ENCODE data around the gene ZACN. TPM values are rescaled to one million over a fixed set of nuclear protein-coding genes. Genes with fewer than 3 reads are reported as not detected.

ZACN gene
- total RNA-seq, 1 donor from 2014 or later, result not detected

GRCh38 chr17:76046064-76046463 lies 32.9 kb upstream of the ZACN start:
- Histone ChIP-seq H3K36me3 (peaks cover under 1 to 92% of the 10 kb centered on the region in 2 donors), H3K27ac (no peak overlapping the region), H3K4me1 (peaks cover 6% of the 10 kb centered on the region), H3K27me3 (no peaks in the 10 kb centered on the region), H3K4me3 (no peak overlapping the region), H3K9me3 (no peaks in the 10 kb centered on the region)
- TF ChIP-seq POLR2AphosphoS5 (IDR thresholded peaks at IDR 0.05; ENCODE audit: insufficient read depth in 1 of 2, low read depth in 1 of 2) (no peak), POLR2A (IDR thresholded peaks at IDR 0.05) (no peak)
- TF ChIP-seq, protein P1, sequence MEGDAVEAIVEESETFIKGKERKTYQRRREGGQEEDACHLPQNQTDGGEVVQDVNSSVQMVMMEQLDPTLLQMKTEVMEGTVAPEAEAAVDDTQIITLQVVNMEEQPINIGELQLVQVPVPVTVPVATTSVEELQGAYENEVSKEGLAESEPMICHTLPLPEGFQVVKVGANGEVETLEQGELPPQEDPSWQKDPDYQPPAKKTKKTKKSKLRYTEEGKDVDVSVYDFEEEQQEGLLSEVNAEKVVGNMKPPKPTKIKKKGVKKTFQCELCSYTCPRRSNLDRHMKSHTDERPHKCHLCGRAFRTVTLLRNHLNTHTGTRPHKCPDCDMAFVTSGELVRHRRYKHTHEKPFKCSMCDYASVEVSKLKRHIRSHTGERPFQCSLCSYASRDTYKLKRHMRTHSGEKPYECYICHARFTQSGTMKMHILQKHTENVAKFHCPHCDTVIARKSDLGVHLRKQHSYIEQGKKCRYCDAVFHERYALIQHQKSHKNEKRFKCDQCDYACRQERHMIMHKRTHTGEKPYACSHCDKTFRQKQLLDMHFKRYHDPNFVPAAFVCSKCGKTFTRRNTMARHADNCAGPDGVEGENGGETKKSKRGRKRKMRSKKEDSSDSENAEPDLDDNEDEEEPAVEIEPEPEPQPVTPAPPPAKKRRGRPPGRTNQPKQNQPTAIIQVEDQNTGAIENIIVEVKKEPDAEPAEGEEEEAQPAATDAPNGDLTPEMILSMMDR (IDR thresholded peaks at IDR 0.05), result no peak
- intact Hi-C loops (cut with DNase I), result no loop called here
- DNase-seq (ENCODE audit: extremely low spot score in 2 of 2), result no peak

- DNase-seq (ENCODE audit: extremely low spot score in 2 of 2), result no peak
- H3K9me3 ChIP-seq, result no peaks in the 10 kb centered on the region
- TF ChIP-seq POLR2A (IDR thresholded peaks at IDR 0.05), result no peak
- TF ChIP-seq, protein P1 (IDR thresholded peaks at IDR 0.05), result no peak
- no peak overlapping the region for H3K27ac ChIP-seq
- H3K27me3 ChIP-seq, result no peaks in the 10 kb centered on the region
- H3K4me3 ChIP-seq, result no peak overlapping the region
- intact Hi-C loops (cut with DNase I), result no loop called here
- H3K4me1 ChIP-seq, result peaks cover 13% of the 10 kb centered on the region
- H3K36me3 ChIP-seq, result peaks cover 0 to 78% of the 10 kb centered on the region in 2 donors
These were observed 30.9 kb upstream of the ZACN start for GRCh38 chr17:76048025-76048605.

DNA sequence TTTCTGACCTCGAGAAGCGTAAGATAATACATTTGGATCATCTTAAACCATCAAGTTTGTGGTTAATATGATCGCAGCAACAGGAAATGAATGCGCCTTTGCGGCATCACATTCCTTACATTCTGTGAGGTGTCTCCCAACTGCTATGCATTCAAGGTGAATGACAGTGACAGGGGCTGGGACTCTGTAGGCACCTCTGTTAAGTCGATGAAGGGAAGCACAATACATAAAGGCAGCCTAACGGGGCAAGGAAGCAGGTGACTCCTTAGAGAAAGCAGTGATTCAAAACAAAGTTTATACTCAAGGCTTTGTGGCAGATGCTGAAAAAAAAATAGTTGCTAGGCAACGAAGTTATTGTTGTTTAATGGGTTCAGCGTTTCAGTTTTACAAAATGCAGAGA lies 30.3 kb upstream of the ZACN start:
- no peaks in the 10 kb centered on the region for H3K9me3 ChIP-seq
- no peak overlapping the region for H3K27ac ChIP-seq
- H3K4me3 ChIP-seq, result no peak overlapping the region
- TF ChIP-seq, protein P1 (IDR thresholded peaks at IDR 0.05), result no peak
- TF ChIP-seq POLR2A (IDR thresholded peaks at IDR 0.05), result no peak
- TF ChIP-seq POLR2AphosphoS5 (IDR thresholded peaks at IDR 0.05; ENCODE audit: insufficient read depth in 1 of 2, low read depth in 1 of 2), result no peak
- H3K27me3 ChIP-seq, result no peaks in the 10 kb centered on the region
- H3K36me3 ChIP-seq, result peaks cover 0 to 78% of the 10 kb centered on the region in 2 donors
- peaks cover 13% of the 10 kb centered on the region for H3K4me1 ChIP-seq
- intact Hi-C loops (cut with DNase I), result no loop called here
- DNase-seq (ENCODE audit: extremely low spot score in 2 of 2), result no peak

GRCh38 chr17:76049239-76049638 lies 29.7 kb upstream of the ZACN start:
- Histone ChIP-seq H3K27me3 (no peaks in the 10 kb centered on the region), H3K4me3 (no peak overlapping the region), H3K27ac (no peak overlapping the region), H3K4me1 (peaks cover 13% of the 10 kb centered on the region), H3K36me3 (peaks cover 0 to 78% of the 10 kb centered on the region in 2 donors), H3K9me3 (no peaks in the 10 kb centered on the region)
- TF ChIP-seq POLR2AphosphoS5 (IDR thresholded peaks at IDR 0.05; ENCODE audit: insufficient read depth in 1 of 2, low read depth in 1 of 2), result no peak
- TF ChIP-seq, protein P1 (IDR thresholded peaks at IDR 0.05), result no peak
- TF ChIP-seq POLR2A (IDR thresholded peaks at IDR 0.05), result no peak
- no peak for DNase-seq (ENCODE audit: extremely low spot score in 2 of 2)
- intact Hi-C loops (cut with DNase I), result no loop called here

DNA sequence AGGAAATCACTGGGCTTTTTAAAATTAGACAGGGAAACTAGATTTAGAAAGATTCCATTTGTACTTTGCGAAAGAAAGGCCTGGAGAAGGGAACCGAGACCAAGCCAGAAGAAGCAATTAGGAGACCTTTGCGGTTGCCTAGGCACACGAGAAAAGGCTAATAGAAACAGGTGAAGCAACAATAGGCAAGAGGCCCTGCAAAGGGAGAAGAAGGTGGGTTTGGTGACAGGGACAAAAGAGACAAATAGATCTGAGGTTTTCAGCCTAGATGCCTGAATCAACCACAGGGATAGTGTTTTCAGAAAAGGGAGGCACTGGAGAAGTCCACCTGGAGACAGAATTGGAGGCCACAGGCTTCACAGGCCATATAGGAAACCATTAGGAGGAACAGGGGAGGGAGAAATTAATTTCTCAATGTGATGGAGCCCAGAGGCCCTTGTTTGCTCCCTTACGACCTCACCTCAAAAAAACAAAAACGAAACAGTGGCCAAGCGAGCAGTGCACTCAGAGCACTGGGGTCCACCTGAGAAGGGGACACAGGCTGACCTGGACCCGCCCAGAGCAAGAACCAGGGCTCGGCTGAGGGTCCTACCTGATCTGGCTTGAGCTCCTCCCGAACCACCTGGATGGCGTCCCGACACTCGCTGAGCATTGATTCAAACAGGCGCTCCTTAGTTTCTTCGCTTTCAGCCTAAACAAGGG lies 29.0 kb upstream of the ZACN start:
- intact Hi-C loops (cut with DNase I), result no loop called here
- Histone ChIP-seq H3K27me3 (no peaks in the 10 kb centered on the region), H3K4me3 (no peak overlapping the region), H3K36me3 (peaks cover 0 to 77% of the 10 kb centered on the region in 2 donors), H3K27ac (no peak overlapping the region), H3K4me1 (peaks cover 13% of the 10 kb centered on the region), H3K9me3 (no peaks in the 10 kb centered on the region)
- DNase-seq (ENCODE audit: extremely low spot score in 2 of 2), result no peak
- no peak for TF ChIP-seq POLR2A (IDR thresholded peaks at IDR 0.05)
- no peak for TF ChIP-seq POLR2AphosphoS5 (IDR thresholded peaks at IDR 0.05; ENCODE audit: insufficient read depth in 1 of 2, low read depth in 1 of 2)
- TF ChIP-seq, protein P1 (IDR thresholded peaks at IDR 0.05), result no peak

Data from vagina (tissue), 2 donors.